A549 (cell line): Measurements from ENCODE around the gene ASB7.

Experiments
- BHLHE40 ChIP-seq: IDR thresholded peaks from 2 replicates; pipeline ENCODE4 v1.6.1; 2012; ENCODE audit warnings: low read depth, low read length, inconsistent platforms
- CBX8 ChIP-seq: fragments of 200-600 bp; sonication (generic); IDR thresholded peaks from 2 replicates; pipeline ENCODE4 v1.6.1; 2016
- HDAC2 ChIP-seq: fragments of 200-600 bp; sonication (generic); IDR thresholded peaks from 2 replicates; pipeline ENCODE4 v1.6.1; 2016
- HOXA7 ChIP-seq: fragments of 250-450 bp; sonication (Bioruptor Pico); IDR thresholded peaks from 2 replicates; pipeline ENCODE4 v1.5.0; 2020; ENCODE audit warnings: mild to moderate bottlenecking, moderate library complexity
- MAFK ChIP-seq: fragments of 450-650 bp; IDR thresholded peaks from 2 replicates; pipeline ENCODE4 v1.6.1; 2014; ENCODE audit not compliant: partially characterized antibody
- POLR2A ChIP-seq: IDR thresholded peaks from 2 replicates; pipeline ENCODE4 v1.6.1; 2012; ENCODE audit warnings: mild to moderate bottlenecking, low read length
- POLR2AphosphoS2 ChIP-seq: conservative IDR thresholded peaks from 2 replicates; pipeline ENCODE4 v1.6.1; 2012; ENCODE audit warnings: low read length, improper control_type of control experiment, inconsistent platforms
- RCOR1 ChIP-seq: fragments of 150-350 bp; IDR thresholded peaks from 2 replicates; pipeline ENCODE4 v1.6.1; 2014; ENCODE audit warnings: antibody characterized with exemption, low read length, low read depth
- TF ChIP-seq, protein P1 (sequence below): fragments of >200 bp; sonication (Bioruptor Twin); formaldehyde crosslinking; IDR thresholded peaks from 3 replicates; pipeline ENCODE4 v1.5.1; 2016
- TF ChIP-seq, protein P2 (sequence below): fragments of 200-600 bp; sonication (generic); IDR thresholded peaks from 2 replicates; pipeline ENCODE4 v1.6.1; 2016; ENCODE audit warnings: antibody characterized with exemption, mild to moderate bottlenecking, moderate library complexity
- TF ChIP-seq, protein P3 (sequence below): fragments of 450-650 bp; IDR thresholded peaks from 2 replicates; pipeline ENCODE4 v1.6.1; 2014; ENCODE audit warnings: antibody characterized with exemption
- TF ChIP-seq, protein P4 (sequence below): IDR thresholded peaks from 2 replicates; pipeline ENCODE4 v1.6.1; 2012

DNA sequence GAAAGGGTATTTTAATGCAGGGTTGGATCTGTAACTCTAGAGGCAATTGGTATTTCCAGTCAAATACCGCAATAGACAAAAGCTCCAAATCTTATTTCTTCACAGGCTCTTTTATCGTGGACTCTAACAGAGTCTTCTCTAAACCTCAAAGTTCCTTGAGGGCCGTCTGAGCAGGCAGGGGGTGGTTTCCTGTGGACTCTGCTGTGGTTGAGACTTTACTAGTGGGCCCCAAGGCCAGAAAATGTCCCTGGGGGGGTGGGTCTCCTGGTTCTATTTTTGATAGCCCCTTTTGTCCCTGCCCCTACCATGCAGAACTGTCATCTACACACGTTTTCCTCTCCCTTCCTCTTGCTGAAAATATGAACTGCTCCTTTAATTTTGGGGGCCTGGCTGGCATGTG is 80.1 kb downstream of the ASB7 start:
- TF ChIP-seq, protein P1, sequence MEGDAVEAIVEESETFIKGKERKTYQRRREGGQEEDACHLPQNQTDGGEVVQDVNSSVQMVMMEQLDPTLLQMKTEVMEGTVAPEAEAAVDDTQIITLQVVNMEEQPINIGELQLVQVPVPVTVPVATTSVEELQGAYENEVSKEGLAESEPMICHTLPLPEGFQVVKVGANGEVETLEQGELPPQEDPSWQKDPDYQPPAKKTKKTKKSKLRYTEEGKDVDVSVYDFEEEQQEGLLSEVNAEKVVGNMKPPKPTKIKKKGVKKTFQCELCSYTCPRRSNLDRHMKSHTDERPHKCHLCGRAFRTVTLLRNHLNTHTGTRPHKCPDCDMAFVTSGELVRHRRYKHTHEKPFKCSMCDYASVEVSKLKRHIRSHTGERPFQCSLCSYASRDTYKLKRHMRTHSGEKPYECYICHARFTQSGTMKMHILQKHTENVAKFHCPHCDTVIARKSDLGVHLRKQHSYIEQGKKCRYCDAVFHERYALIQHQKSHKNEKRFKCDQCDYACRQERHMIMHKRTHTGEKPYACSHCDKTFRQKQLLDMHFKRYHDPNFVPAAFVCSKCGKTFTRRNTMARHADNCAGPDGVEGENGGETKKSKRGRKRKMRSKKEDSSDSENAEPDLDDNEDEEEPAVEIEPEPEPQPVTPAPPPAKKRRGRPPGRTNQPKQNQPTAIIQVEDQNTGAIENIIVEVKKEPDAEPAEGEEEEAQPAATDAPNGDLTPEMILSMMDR: no peak
- TF ChIP-seq MAFK (no peak), POLR2AphosphoS2 (no peak), HOXA7 (CRISPR knock-in tag) (no peak), CBX8 (no peak), RCOR1 (no peak), HDAC2 (no peak), BHLHE40 (no peak), POLR2A (no peak)
- TF ChIP-seq, protein P2, sequence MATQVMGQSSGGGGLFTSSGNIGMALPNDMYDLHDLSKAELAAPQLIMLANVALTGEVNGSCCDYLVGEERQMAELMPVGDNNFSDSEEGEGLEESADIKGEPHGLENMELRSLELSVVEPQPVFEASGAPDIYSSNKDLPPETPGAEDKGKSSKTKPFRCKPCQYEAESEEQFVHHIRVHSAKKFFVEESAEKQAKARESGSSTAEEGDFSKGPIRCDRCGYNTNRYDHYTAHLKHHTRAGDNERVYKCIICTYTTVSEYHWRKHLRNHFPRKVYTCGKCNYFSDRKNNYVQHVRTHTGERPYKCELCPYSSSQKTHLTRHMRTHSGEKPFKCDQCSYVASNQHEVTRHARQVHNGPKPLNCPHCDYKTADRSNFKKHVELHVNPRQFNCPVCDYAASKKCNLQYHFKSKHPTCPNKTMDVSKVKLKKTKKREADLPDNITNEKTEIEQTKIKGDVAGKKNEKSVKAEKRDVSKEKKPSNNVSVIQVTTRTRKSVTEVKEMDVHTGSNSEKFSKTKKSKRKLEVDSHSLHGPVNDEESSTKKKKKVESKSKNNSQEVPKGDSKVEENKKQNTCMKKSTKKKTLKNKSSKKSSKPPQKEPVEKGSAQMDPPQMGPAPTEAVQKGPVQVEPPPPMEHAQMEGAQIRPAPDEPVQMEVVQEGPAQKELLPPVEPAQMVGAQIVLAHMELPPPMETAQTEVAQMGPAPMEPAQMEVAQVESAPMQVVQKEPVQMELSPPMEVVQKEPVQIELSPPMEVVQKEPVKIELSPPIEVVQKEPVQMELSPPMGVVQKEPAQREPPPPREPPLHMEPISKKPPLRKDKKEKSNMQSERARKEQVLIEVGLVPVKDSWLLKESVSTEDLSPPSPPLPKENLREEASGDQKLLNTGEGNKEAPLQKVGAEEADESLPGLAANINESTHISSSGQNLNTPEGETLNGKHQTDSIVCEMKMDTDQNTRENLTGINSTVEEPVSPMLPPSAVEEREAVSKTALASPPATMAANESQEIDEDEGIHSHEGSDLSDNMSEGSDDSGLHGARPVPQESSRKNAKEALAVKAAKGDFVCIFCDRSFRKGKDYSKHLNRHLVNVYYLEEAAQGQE: no peak
- TF ChIP-seq, protein P3, sequence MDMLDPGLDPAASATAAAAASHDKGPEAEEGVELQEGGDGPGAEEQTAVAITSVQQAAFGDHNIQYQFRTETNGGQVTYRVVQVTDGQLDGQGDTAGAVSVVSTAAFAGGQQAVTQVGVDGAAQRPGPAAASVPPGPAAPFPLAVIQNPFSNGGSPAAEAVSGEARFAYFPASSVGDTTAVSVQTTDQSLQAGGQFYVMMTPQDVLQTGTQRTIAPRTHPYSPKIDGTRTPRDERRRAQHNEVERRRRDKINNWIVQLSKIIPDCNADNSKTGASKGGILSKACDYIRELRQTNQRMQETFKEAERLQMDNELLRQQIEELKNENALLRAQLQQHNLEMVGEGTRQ: no peak
- TF ChIP-seq, protein P4, sequence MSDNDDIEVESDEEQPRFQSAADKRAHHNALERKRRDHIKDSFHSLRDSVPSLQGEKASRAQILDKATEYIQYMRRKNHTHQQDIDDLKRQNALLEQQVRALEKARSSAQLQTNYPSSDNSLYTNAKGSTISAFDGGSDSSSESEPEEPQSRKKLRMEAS: no peak
